ENCODE results near the gene DOCK8.

- TF ChIP-seq, protein P1, sequence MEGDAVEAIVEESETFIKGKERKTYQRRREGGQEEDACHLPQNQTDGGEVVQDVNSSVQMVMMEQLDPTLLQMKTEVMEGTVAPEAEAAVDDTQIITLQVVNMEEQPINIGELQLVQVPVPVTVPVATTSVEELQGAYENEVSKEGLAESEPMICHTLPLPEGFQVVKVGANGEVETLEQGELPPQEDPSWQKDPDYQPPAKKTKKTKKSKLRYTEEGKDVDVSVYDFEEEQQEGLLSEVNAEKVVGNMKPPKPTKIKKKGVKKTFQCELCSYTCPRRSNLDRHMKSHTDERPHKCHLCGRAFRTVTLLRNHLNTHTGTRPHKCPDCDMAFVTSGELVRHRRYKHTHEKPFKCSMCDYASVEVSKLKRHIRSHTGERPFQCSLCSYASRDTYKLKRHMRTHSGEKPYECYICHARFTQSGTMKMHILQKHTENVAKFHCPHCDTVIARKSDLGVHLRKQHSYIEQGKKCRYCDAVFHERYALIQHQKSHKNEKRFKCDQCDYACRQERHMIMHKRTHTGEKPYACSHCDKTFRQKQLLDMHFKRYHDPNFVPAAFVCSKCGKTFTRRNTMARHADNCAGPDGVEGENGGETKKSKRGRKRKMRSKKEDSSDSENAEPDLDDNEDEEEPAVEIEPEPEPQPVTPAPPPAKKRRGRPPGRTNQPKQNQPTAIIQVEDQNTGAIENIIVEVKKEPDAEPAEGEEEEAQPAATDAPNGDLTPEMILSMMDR (conservative IDR thresholded peaks at IDR 0.05) = no peak
- TF ChIP-seq ZFX (IDR thresholded peaks at IDR 0.05) = no peak
Observed at GRCh38 chr9:468766-469426, 254.2 kb downstream of the DOCK8 start.

All from C4-2B (cell line).